Measurements from ENCODE around the gene BTBD18. TPM values are rescaled to one million over a fixed set of nuclear protein-coding genes. Genes with fewer than 3 reads are reported as not detected.

The BTBD18 gene
- not detected in 3 replicates for polyA plus RNA-seq
- not detected for polyA plus RNA-seq (2011; ENCODE audit: low read depth)
- polyA plus RNA-seq (2011; cell fraction: cytosol; rRNA removed): not detected in 2 replicates
- polyA plus RNA-seq (2011; cell fraction: nucleus; rRNA removed): not detected in 2 replicates
- 0.17 TPM in 1 of 2 replicates, not detected in the other for polyA plus RNA-seq (2012; ENCODE audit: low replicate concordance)
- polyA minus RNA-seq: not detected in 3 replicates
- not detected for polyA minus RNA-seq (2011; cell fraction: cytosol; rRNA and poly(A)+ RNA removed)
- polyA minus RNA-seq (2011; cell fraction: nucleus; rRNA and poly(A)+ RNA removed): not detected in 2 replicates

GRCh38 chr11:57751676-57752253 lies at the start of gene BTBD18:
Gene BTBD18, minus strand, starts transcription at chr11:57751819. Its CDS starts 631 bp downstream, at chr11:57751188.
- no peaks in the 10 kb centered on the region for H3K9me1 ChIP-seq (ENCODE audit: control insufficient read depth, extremely low read depth, insufficient read depth, low read length)
- no peaks in the 10 kb centered on the region for H3K79me2 ChIP-seq (ENCODE audit: control insufficient read depth, insufficient read depth, low read length)
- no peaks in the 10 kb centered on the region for H3K4me1 ChIP-seq (ENCODE audit: control insufficient read depth, extremely low read depth, insufficient read depth, low read length)
- no peak within 1 kb of the TSS for H3K4me3 ChIP-seq (ENCODE audit: control insufficient read depth in 2 of 3, extremely low read depth in 1 of 3, insufficient read depth in 2 of 3, low read depth in 1 of 3, low read length in 3 of 3)
- DNase-seq (ENCODE audit: low read depth, low spot score): no peak
- H4K20me1 ChIP-seq (ENCODE audit: control insufficient read depth, extremely low read depth, insufficient read depth, low read length): no peaks in the 10 kb centered on the region
- H3K9ac ChIP-seq (ENCODE audit: control insufficient read depth, extremely low read depth, insufficient read depth, low read length): no peak within 1 kb of the TSS
- H3K27ac ChIP-seq (ENCODE audit: control insufficient read depth, insufficient read depth, low read length): no peak within 1 kb of the TSS
- TF ChIP-seq CTCF (optimal IDR thresholded peaks at IDR 0.05 in 1 of 3, IDR thresholded peaks at IDR 0.05 in 1 of 3, conservative IDR thresholded peaks at IDR 0.05 in 1 of 3; ENCODE audit: extremely low read depth in 1 of 3, insufficient read depth in 2 of 3, low read length in 3 of 3) (peak; percentile 51 to 60 (median 59)), EZH2 (IDR thresholded peaks at IDR 0.05; ENCODE audit: low read length) (no peak)
- H2AFZ ChIP-seq (ENCODE audit: control insufficient read depth, low read length): no peak within 1 kb of the TSS
- dilution Hi-C loops (cut with MboI; ENCODE audit: extremely low pct_ligation_motif_present, low sequenced_read_pairs): no loop called here
- no peak within 1 kb of the TSS for H3K4me2 ChIP-seq (ENCODE audit: control insufficient read depth, extremely low read depth, insufficient read depth, low read depth, low read length)
- H3K27me3 ChIP-seq (ENCODE audit: control insufficient read depth, extremely low read depth, insufficient read depth, low read length): no peaks in the 10 kb centered on the region
- no peaks in the 10 kb centered on the region for H3K36me3 ChIP-seq (ENCODE audit: control insufficient read depth in 2 of 2, extremely low read depth in 1 of 2, insufficient read depth in 2 of 2, low read length in 2 of 2)
- no peaks in the 10 kb centered on the region for H3K9me3 ChIP-seq (ENCODE audit: control insufficient read depth, low read depth, low read length)
- peak; percentile 29 for FAIRE-seq

- H3K4me3 ChIP-seq (ENCODE audit: control insufficient read depth in 2 of 3, extremely low read depth in 1 of 3, insufficient read depth in 2 of 3, low read depth in 1 of 3, low read length in 3 of 3): no peak overlapping the region
- dilution Hi-C loops (cut with MboI; ENCODE audit: extremely low pct_ligation_motif_present, low sequenced_read_pairs): no loop called here
- TF ChIP-seq CTCF (optimal IDR thresholded peaks at IDR 0.05 in 1 of 3, IDR thresholded peaks at IDR 0.05 in 1 of 3, conservative IDR thresholded peaks at IDR 0.05 in 1 of 3; ENCODE audit: extremely low read depth in 1 of 3, insufficient read depth in 2 of 3, low read length in 3 of 3): no peak
- TF ChIP-seq EZH2 (IDR thresholded peaks at IDR 0.05; ENCODE audit: low read length): no peak
- no peak overlapping the region for H3K9ac ChIP-seq (ENCODE audit: control insufficient read depth, extremely low read depth, insufficient read depth, low read length)
- peaks cover 5% of the 10 kb centered on the region for H4K20me1 ChIP-seq (ENCODE audit: control insufficient read depth, extremely low read depth, insufficient read depth, low read length)
- H3K9me1 ChIP-seq (ENCODE audit: control insufficient read depth, extremely low read depth, insufficient read depth, low read length): no peaks in the 10 kb centered on the region
- DNase-seq (ENCODE audit: low read depth, low spot score) (no peak), FAIRE-seq (no peak)
- no peak overlapping the region for H3K27ac ChIP-seq (ENCODE audit: control insufficient read depth, insufficient read depth, low read length)
- no peak overlapping the region for H2AFZ ChIP-seq (ENCODE audit: control insufficient read depth, low read length)
- peaks cover 24% of the 10 kb centered on the region for H3K4me1 ChIP-seq (ENCODE audit: control insufficient read depth, extremely low read depth, insufficient read depth, low read length)
- peaks cover 32 to 47% of the 10 kb centered on the region in 2 experiments for H3K36me3 ChIP-seq (ENCODE audit: control insufficient read depth in 2 of 2, extremely low read depth in 1 of 2, insufficient read depth in 2 of 2, low read length in 2 of 2)
- H3K4me2 ChIP-seq (ENCODE audit: control insufficient read depth, extremely low read depth, insufficient read depth, low read depth, low read length): no peak overlapping the region
- no peaks in the 10 kb centered on the region for H3K9me3 ChIP-seq (ENCODE audit: control insufficient read depth, low read depth, low read length)
- H3K27me3 ChIP-seq (ENCODE audit: control insufficient read depth, extremely low read depth, insufficient read depth, low read length): no peaks in the 10 kb centered on the region
- peaks cover 64% of the 10 kb centered on the region for H3K79me2 ChIP-seq (ENCODE audit: control insufficient read depth, insufficient read depth, low read length)
These were observed 49.5 kb upstream of the BTBD18 start for GRCh38 chr11:57801183-57801485.

Measured in keratinocyte (primary cell).